HG02943 (cell line): ENCODE data around the gene CCDC38.

Source experiments
- ATAC-seq: cut with Tn5 transposase; IDR thresholded peaks from one replicate; pipeline ENCODE4 v1.9.1; 2021; ENCODE audit warnings: mild to moderate bottlenecking, low read depth, moderate library complexity; ENCODE audit not compliant: unreplicated experiment

Gene CCDC38

GRCh38 chr12:95890958-95891357 is 51.5 kb downstream of the CCDC38 start:
- ATAC-seq = no peak

DNA sequence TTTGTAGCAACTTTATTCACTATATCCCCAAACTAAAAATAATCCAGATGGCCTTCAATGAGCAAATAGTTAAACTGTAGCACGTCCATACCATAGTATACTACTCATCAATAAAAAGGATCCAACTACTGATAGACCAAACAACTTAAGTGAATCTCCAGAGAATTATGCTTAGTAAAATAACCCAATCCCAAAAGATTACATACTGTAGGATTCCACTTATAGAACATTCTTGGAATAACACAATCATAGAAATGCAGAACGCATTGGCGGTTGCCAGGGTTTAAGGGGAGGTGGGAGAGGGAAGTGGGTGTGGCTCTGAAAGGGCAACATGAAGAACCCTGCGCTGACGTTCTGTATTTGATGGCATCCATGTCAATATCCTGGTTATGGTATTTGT is 55.1 kb downstream of the CCDC38 start:
- no peak for ATAC-seq

DNA sequence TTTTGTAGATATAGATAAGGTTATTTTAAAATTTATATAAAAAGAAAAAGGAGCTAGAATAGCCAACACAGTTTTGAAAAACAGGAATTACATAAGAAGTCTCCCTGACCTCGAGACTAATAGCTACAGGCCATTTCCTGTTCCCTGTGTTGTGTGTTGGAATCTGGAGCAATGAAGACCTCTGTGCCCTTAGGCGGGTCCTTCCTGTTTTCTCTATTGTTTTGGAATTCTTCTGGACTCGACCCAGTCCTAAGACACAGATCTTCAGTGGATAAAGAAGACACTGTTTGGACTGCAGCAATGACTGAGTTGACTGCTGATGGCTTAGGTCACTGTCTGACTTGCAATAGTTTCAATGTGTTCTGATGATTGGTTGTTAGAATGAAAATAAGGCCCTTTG is 57.4 kb downstream of the CCDC38 start:
- ATAC-seq = no peak

- no peak for ATAC-seq
Measured at GRCh38 chr12:95882873-95883272, 59.5 kb downstream of the CCDC38 start.

DNA sequence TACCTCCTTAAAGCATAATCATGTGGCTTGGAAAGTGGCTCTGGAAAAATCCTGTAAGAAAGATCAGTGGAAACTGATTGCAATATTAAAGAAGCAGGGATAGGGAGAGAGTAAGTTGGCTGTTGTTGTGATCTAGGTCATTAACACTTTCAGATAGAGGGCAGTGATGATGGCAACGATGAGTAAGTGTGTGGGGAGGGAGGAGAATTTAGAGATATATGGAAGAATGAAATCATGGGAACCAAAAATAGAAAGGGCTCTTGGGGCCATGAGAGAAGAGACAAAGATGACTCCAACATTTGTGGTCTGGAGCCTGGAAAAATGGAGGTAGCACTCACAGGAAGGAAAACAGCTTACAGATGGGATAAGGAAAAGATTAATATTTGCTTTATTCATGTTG is 60.3 kb downstream of the CCDC38 start:
- no peak for ATAC-seq

DNA sequence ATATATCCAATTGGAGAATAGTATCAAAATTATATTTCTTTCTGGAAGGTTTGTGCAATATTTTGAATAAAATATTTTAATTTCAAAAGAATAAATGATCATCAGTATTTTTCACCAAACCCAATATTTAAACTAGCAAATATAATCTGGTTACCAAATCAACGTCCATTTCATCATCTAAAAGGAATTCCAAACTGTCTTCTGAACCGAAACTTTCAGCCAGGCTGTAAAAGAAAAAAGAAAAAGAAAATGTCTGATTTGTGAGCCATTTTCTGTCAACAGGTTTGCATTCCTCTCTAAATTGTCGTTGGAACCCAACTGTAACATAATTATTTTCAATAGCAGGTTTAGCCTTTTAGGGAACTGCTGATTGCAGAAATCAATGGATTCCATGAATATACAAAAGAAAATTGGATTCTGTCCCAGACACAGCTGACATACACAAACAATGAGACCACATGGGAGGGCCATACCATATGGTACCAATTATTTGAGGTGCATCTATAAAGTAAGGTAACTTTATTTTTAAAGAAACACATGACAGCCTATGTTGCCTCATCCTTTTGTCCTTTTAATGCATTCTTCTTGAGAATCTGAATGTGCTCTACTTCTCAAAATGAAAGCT is 61.0 kb downstream of the CCDC38 start:
- no peak for ATAC-seq

DNA sequence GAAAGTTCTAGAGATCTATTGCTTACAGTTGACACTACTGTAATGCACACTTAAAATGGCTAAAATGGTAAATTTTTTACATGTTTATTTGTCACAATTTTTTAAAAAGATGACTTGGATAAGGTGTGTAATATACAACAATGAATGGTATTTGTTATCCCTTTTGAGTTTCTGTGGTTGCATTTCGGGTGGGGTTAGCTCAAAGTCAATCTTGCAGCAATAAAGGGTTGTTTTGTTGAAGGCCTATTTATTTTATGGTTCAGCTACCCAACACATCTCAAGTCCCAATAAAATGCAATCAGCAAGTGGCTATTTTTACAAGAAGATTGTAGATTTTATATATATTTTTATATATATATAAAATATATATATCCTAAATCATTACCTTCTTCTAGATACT is 61.5 kb downstream of the CCDC38 start:
- no peak for ATAC-seq

DNA sequence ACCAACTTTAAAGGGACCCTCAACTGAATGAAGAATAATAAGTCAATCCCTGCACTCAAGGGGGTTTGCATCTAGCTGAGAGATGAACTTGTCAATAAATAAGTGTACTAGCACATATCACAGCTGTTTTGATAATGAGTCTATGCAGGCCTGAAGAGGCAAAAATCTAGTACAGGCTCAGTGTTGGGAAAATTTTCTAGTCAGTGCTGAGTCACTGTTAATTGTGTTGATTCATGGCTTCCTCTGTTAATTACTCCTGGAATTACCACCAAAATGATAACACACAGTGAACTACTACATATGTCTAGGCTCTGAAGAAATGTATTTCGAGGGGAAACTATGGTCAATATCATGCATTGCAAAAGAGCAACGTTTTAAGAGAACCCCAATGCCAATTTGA is 64.8 kb downstream of the CCDC38 start:
- no peak for ATAC-seq

DNA sequence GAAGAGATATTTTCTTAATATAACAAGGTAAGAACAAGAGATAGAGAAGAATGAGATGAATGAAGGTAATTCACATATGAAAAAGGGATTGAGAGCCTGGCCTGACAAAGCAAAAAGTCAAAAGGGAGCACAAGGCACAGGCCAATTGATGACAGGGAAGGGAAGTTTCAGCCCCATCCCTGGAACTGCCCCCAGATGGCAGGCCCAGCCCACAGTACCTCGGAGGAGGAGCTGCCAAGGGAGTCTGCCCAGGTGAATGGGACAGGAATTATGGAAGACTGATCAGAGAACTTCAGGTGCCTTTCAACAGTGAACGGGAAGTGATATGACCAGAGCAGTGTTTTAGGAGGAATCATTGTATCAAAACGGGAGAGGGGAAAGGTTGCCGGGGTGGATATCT is 68.0 kb downstream of the CCDC38 start:
- no peak for ATAC-seq

- ATAC-seq = no peak
Measured at GRCh38 chr12:95870897-95871296, 71.5 kb downstream of the CCDC38 start.

DNA sequence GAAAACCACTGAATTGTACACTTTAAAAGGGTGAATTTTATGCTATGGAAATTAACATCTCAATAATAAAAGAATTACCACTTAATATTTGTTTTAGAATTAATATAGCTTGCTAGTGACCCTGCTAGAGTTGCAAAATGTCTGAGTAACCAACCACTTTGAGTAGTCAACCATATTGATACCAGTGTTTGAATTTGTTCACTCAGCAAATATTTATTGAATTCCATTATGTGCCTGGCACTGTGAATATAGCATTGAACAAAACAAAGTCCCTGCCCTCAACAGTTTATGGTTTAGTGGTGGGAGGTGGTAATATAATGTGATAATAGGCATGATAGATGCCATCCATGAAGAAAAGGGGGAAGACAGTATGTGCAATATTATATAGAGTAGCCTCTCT is 79.1 kb downstream of the CCDC38 start:
- ATAC-seq = no peak

- no peak for ATAC-seq
Measured at GRCh38 chr12:95862038-95862437, 80.4 kb downstream of the CCDC38 start.

GRCh38 chr12:95859947-95860850 is 82.2 kb downstream of the CCDC38 start:
- ATAC-seq = no peak

DNA sequence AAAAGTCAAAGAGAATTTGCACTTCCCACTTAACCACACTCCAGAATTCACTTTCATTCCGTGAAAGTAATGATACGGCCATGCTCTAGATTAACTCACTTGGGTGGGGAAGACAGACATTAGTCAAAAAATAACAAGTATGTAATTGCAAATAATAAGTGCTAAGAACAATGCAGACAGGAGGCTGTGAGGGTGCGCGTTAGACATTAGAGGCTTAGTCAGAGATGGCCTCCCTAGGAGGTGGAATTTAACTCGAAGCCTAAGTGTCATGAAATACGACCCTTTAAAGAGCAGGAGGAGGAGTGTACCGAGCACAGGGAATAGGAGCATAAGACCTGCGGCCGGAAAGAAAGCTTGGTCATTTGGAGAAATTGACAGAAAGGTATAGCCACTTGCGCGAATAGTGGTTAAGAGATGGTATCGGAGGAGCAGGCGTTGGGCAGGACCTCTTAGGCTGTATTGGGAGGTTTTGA is 83.0 kb downstream of the CCDC38 start:
- peak; percentile 9 for ATAC-seq

DNA sequence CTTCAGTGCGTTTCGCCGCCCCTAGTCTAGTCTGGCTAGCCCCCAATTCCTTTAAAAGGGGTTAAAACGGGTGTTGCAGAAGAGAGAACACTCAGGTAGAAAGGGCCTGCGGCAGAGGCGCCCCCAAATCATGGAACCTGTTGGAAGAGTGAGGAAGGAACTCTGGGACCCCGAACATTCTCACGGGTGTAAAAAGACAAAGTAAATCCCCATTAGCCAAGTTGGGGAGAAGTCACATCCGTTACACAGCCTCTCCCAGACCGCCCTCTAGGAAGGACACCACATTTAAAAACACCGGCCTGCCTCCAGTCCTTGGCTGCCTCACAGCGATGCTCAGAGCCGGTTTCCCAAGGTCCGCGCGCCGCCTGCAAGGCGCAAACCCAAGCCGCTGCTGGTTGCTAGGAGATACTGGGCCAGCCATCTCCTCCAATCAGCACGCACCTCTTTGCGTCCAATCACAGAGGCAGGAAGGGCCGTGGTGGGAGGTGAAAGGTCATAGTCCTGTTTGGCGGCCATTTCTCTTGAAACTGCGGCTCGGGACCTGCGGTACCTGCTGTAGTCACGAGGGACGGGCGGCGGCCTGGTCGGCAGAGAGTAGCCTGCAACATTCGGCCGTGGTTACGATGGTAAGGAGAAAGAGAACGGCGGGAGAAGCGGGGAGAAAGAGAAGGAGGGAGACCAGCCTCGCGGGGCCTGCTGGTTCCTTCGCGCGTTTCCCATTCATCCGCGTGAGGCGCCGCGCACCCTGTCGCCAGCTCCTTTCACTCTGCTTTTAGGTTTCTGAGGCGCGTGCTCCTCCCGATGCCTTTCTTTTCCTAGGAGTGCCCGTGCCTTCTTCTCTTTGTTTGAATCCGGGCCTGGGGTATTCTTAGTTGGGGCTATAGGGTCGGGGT is 83.7 kb downstream of the CCDC38 start, which contains the start of gene SNRPF:
SNRPF (plus strand) TSS at position 502 of the 893 bp plus-strand sequence; CDS start at position 624, 122 bp downstream.
- peak; percentile 99 for ATAC-seq

DNA sequence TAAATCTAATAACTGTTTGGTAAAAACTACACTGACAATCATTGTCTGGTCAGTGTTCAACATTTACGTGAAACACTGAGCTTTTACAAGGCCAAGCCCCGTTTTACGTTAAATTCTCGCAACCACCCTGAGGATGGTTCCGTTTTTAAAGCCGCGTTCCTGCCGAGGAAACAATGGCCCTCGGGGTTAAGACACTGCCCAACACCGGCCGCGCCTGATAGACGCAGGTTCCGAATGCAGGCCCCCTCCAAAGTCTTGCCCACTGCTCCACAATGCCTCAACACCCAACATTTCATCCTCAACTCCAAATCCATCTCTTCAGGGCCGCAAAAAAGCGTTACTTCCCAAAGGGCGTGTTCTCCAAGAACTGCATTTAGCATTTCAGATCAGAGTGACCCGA is 84.6 kb downstream of the CCDC38 start:
- no peak for ATAC-seq

- no peak for ATAC-seq
Measured at GRCh38 chr12:95857156-95857555, 85.3 kb downstream of the CCDC38 start.

- ATAC-seq = no peak
Measured at GRCh38 chr12:95852133-95852532, 90.3 kb downstream of the CCDC38 start.

- ATAC-seq = no peak
Measured at GRCh38 chr12:95851606-95852005, 90.8 kb downstream of the CCDC38 start.

- ATAC-seq = no peak
Measured at GRCh38 chr12:95848575-95849388, 93.6 kb downstream of the CCDC38 start.
